HUES48 (cell line): ENCODE measurements around the gene SLC24A4.

Experiments used
- H3K27ac ChIP-seq: one replicate; pipeline ENCODE4 v1.7.0; 2013; ENCODE audit warnings: low read depth, low read length, inconsistent platforms
- H3K27me3 ChIP-seq: 2 replicates; pipeline ENCODE4 v1.6.1; 2013; ENCODE audit warnings: mild to moderate bottlenecking, low read length; ENCODE audit not compliant: control insufficient read depth, insufficient read depth
- H3K36me3 ChIP-seq: 2 replicates; pipeline ENCODE4 v1.6.1; 2013; ENCODE audit warnings: low read length; ENCODE audit not compliant: control insufficient read depth, insufficient read depth
- H3K4me1 ChIP-seq: 2 replicates; pipeline ENCODE4 v1.6.1; 2013; ENCODE audit warnings: mild to moderate bottlenecking, low read length; ENCODE audit not compliant: control insufficient read depth, insufficient read depth
- H3K4me3 ChIP-seq: 2 replicates; pipeline ENCODE4 v1.5.1; 2013; ENCODE audit warnings: mild to moderate bottlenecking, low read depth, low read length
- H3K9ac ChIP-seq: 2 replicates; pipeline ENCODE4 v1.6.1; 2013; ENCODE audit warnings: mild to moderate bottlenecking, low read depth, low read length, moderate library complexity
- H3K9me3 ChIP-seq: 2 replicates; pipeline ENCODE4 v1.6.1; 2013; ENCODE audit warnings: low read length; ENCODE audit not compliant: control insufficient read depth, insufficient read depth

Gene SLC24A4

GRCh38 chr14:92404018-92404417, 81.1 kb downstream of the SLC24A4 start:
- Histone ChIP-seq H3K27ac (no peak overlapping the region), H3K9ac (no peak overlapping the region), H3K27me3 (no peaks in the 10 kb centered on the region), H3K9me3 (peaks cover 7% of the 10 kb centered on the region; the same call in 1 of the 2 replicates), H3K4me3 (no peak overlapping the region), H3K36me3 (no peaks in the 10 kb centered on the region), H3K4me1 (peaks cover 17% of the 10 kb centered on the region)

- H3K9me3 ChIP-seq: peaks cover 7% of the 10 kb centered on the region; the same call in 1 of the 2 replicates
- H3K27ac ChIP-seq: no peak overlapping the region
- H3K36me3 ChIP-seq: no peaks in the 10 kb centered on the region
- H3K4me1 ChIP-seq: peaks cover 16% of the 10 kb centered on the region
- no peaks in the 10 kb centered on the region for H3K27me3 ChIP-seq
- H3K4me3 ChIP-seq: no peak overlapping the region
- no peak overlapping the region for H3K9ac ChIP-seq
These were observed 81.5 kb downstream of the SLC24A4 start for GRCh38 chr14:92404421-92404820.

GRCh38 chr14:92404938-92405337, 82.0 kb downstream of the SLC24A4 start:
- Histone ChIP-seq H3K27ac (no peak overlapping the region), H3K4me1 (peaks cover 16% of the 10 kb centered on the region), H3K9me3 (peaks cover 7% of the 10 kb centered on the region; the same call in 1 of the 2 replicates), H3K27me3 (no peaks in the 10 kb centered on the region), H3K36me3 (no peaks in the 10 kb centered on the region), H3K4me3 (no peak overlapping the region), H3K9ac (no peak overlapping the region)

GRCh38 chr14:92407410-92407809, 84.4 kb downstream of the SLC24A4 start:
- no peak overlapping the region for H3K27ac ChIP-seq
- no peak overlapping the region for H3K9ac ChIP-seq
- no peaks in the 10 kb centered on the region for H3K36me3 ChIP-seq
- H3K27me3 ChIP-seq: no peaks in the 10 kb centered on the region
- H3K4me3 ChIP-seq: no peak overlapping the region
- peaks cover 7% of the 10 kb centered on the region; the same call in 1 of the 2 replicates for H3K9me3 ChIP-seq
- no peaks in the 10 kb centered on the region for H3K4me1 ChIP-seq

GRCh38 chr14:92409043-92409442, 86.1 kb downstream of the SLC24A4 start:
- H3K27ac ChIP-seq: no peak overlapping the region
- H3K9ac ChIP-seq: no peak overlapping the region
- H3K4me3 ChIP-seq: no peak overlapping the region
- H3K36me3 ChIP-seq: no peaks in the 10 kb centered on the region
- no peaks in the 10 kb centered on the region for H3K27me3 ChIP-seq
- no peaks in the 10 kb centered on the region for H3K4me1 ChIP-seq
- H3K9me3 ChIP-seq: peaks cover 7% of the 10 kb centered on the region; the same call in 1 of the 2 replicates

GRCh38 chr14:92411135-92411534, 88.2 kb downstream of the SLC24A4 start:
- no peaks in the 10 kb centered on the region for H3K36me3 ChIP-seq
- H3K27ac ChIP-seq: no peak overlapping the region
- H3K4me3 ChIP-seq: no peak overlapping the region
- H3K9me3 ChIP-seq: peaks cover 4% of the 10 kb centered on the region; the same call in 1 of the 2 replicates
- H3K9ac ChIP-seq: no peak overlapping the region
- H3K27me3 ChIP-seq: no peaks in the 10 kb centered on the region
- no peaks in the 10 kb centered on the region for H3K4me1 ChIP-seq

- Histone ChIP-seq H3K27ac (no peak overlapping the region), H3K27me3 (no peaks in the 10 kb centered on the region), H3K4me3 (no peak overlapping the region), H3K9ac (no peak overlapping the region), H3K9me3 (no peaks in the 10 kb centered on the region), H3K36me3 (no peaks in the 10 kb centered on the region), H3K4me1 (no peaks in the 10 kb centered on the region)
These were observed 89.0 kb downstream of the SLC24A4 start for GRCh38 chr14:92411941-92412340.

GRCh38 chr14:92412912-92413311, 89.9 kb downstream of the SLC24A4 start:
- no peak overlapping the region for H3K9ac ChIP-seq
- H3K4me1 ChIP-seq: no peaks in the 10 kb centered on the region
- H3K9me3 ChIP-seq: no peaks in the 10 kb centered on the region
- H3K4me3 ChIP-seq: no peak overlapping the region
- H3K27me3 ChIP-seq: no peaks in the 10 kb centered on the region
- no peaks in the 10 kb centered on the region for H3K36me3 ChIP-seq
- H3K27ac ChIP-seq: no peak overlapping the region

GRCh38 chr14:92413379-92413778, 90.4 kb downstream of the SLC24A4 start:
- Histone ChIP-seq H3K4me1 (no peaks in the 10 kb centered on the region), H3K27ac (no peak overlapping the region), H3K9me3 (no peaks in the 10 kb centered on the region), H3K27me3 (no peaks in the 10 kb centered on the region), H3K36me3 (no peaks in the 10 kb centered on the region), H3K4me3 (no peak overlapping the region), H3K9ac (no peak overlapping the region)

- H3K9ac ChIP-seq: no peak overlapping the region
- H3K27me3 ChIP-seq: no peaks in the 10 kb centered on the region
- H3K4me1 ChIP-seq: no peaks in the 10 kb centered on the region
- H3K4me3 ChIP-seq: no peak overlapping the region
- no peaks in the 10 kb centered on the region for H3K36me3 ChIP-seq
- H3K27ac ChIP-seq: no peak overlapping the region
- H3K9me3 ChIP-seq: no peaks in the 10 kb centered on the region
These were observed 91.9 kb downstream of the SLC24A4 start for GRCh38 chr14:92414690-92415445.

GRCh38 chr14:92415969-92416368, 93.0 kb downstream of the SLC24A4 start:
- H3K4me3 ChIP-seq: no peak overlapping the region
- H3K36me3 ChIP-seq: no peaks in the 10 kb centered on the region
- H3K9me3 ChIP-seq: no peaks in the 10 kb centered on the region
- no peaks in the 10 kb centered on the region for H3K4me1 ChIP-seq
- no peak overlapping the region for H3K9ac ChIP-seq
- H3K27me3 ChIP-seq: no peaks in the 10 kb centered on the region
- H3K27ac ChIP-seq: no peak overlapping the region
